A549 (cell line): ENCODE results near the gene JAZF1. TPM values are rescaled to one million over a fixed set of nuclear protein-coding genes. Genes with fewer than 3 reads are reported as not detected.

Experiments used
- ATAC-seq, 2 experiments: fragments of 200-7000 bp in 1 of 2; fragments of >200 bp in 1 of 2; cut with Nextera tagmentation in 1 of 2; cut with Tn5 transposase in 1 of 2; 3 replicates each; pipeline versions ENCODE4 v1.8.0 to v1.9.1; 2018 to 2020; ENCODE audit warnings: mild to moderate bottlenecking in 1 of 2, moderate library complexity in 1 of 2
- CTCF ChIA-PET: fragments of 300-600 bp; sonication (Branson Sonifier 250); formaldehyde crosslinking; extraction: SDS; loops from one replicate; lab custom pipeline; 2021; ENCODE audit warnings: antibody characterized with exemption, inconsistent platforms; lab: Yijun Ruan, JAX
- POLR2A ChIA-PET: fragments of 350-600 bp; formaldehyde crosslinking; extraction: SDS; loops from one replicate; lab custom pipeline; 2021; ENCODE audit warnings: antibody characterized with exemption, inconsistent platforms; lab: Yijun Ruan, JAX
- DNase-seq, 2 experiments: peaks; one replicate each; pipeline versions ENCODE4 v3.0.0 to v3.0.0-alpha.2; 2011 to 2016; ENCODE audit warnings: low read depth in 1 of 2, low spot score in 1 of 2
- FAIRE-seq: peaks from 2 replicates; lab custom pipeline; 2011; peaks lifted over from hg19 to GRCh38; lab: Jason Lieb, UNC
- H3K27ac ChIP-seq, 2 experiments: fragments of >200 bp; sonication (Bioruptor Twin); formaldehyde crosslinking; 3 replicates each; pipeline ENCODE4 v1.5.1; 2016 to 2017
- H3K4me1 ChIP-seq: fragments of >200 bp; sonication (Bioruptor Twin); formaldehyde crosslinking; 3 replicates; pipeline ENCODE4 v1.6.1; 2016
- H3K4me2 ChIP-seq: fragments of >200 bp; sonication (Bioruptor Twin); formaldehyde crosslinking; 3 replicates; pipeline ENCODE4 v1.6.1; 2016
- H3K4me3 ChIP-seq: fragments of >200 bp; sonication (Bioruptor Twin); formaldehyde crosslinking; 3 replicates; pipeline ENCODE4 v1.5.1; 2016
- H3K9me3 ChIP-seq: fragments of >200 bp; sonication (Bioruptor Twin); formaldehyde crosslinking; 3 replicates; pipeline ENCODE4 v1.6.1; 2016
- CTCF ChIP-seq: fragments of >200 bp; sonication (Bioruptor Twin); formaldehyde crosslinking; IDR thresholded peaks from 3 replicates; pipeline ENCODE4 v1.5.1; 2016
- GATA3 ChIP-seq: IDR thresholded peaks from 2 replicates; pipeline ENCODE4 v1.6.1; 2012; ENCODE audit warnings: borderline replicate concordance
- HEYL ChIP-seq: fragments of 250-450 bp; sonication (Bioruptor Pico); IDR thresholded peaks from 2 replicates; pipeline ENCODE4 v1.8.0; 2021; ENCODE audit warnings: mild to moderate bottlenecking, moderate library complexity
- JUNB ChIP-seq: fragments of >200 bp; sonication (Bioruptor Twin); formaldehyde crosslinking; IDR thresholded peaks from 2 replicates; pipeline ENCODE4 v1.6.1; 2016
- NFE2L2 ChIP-seq: fragments of 150-350 bp; conservative IDR thresholded peaks from 2 replicates; pipeline ENCODE4 v1.6.1; 2014; ENCODE audit warnings: low read length
- NPAS2 ChIP-seq: fragments of 250-450 bp; sonication (Bioruptor Pico); IDR thresholded peaks from 2 replicates; pipeline ENCODE4 v1.8.0; 2022; ENCODE audit warnings: mild to moderate bottlenecking, moderate library complexity, borderline replicate concordance
- RAD21 ChIP-seq, 2 experiments: fragments of >200 bp in 1 of 2; sonication (Bioruptor Twin) in 1 of 2; formaldehyde crosslinking in 1 of 2; IDR thresholded peaks in 1 of 2; conservative IDR thresholded peaks in 1 of 2; 2 replicates in 1 of 2; 3 replicates in 1 of 2; pipeline ENCODE4 v1.6.1; 2012 to 2018; ENCODE audit warnings: inconsistent platforms in 1 of 2
- RARB ChIP-seq: fragments of 250-450 bp; sonication (Bioruptor Pico); IDR thresholded peaks from 2 replicates; pipeline ENCODE4 v1.8.0; 2021; ENCODE audit warnings: mild to moderate bottlenecking, moderate library complexity
- SREBF2 ChIP-seq: fragments of 450-650 bp; IDR thresholded peaks from 2 replicates; pipeline ENCODE4 v1.6.1; 2014; ENCODE audit warnings: mild to moderate bottlenecking, moderate library complexity
- WGBS: methylation state at CpG from one replicate; pipeline ENCODE4 v1.1.6; 2017; ENCODE audit errors: missing lambda C conversion rate; 5-methylcytosine and 5-hydroxymethylcytosine counted together
- polyA plus RNA-seq, 4 experiments: library from polyadenylated mRNA; depleted of rRNA in 3 of 4; stranded (reverse); fragments of >200 nt; fragmentation: RNase III in 1 of 4; extraction: RNeasy Plus Mini Kit Qiagen cat#74134 plus additional on column Dnase treatment in 1 of 4; gene quantifications; 2 replicates in 3 of 4; 3 replicates in 1 of 4; pipeline ENCODE4 v1.2.3, GENCODE V29; 2011 to 2017

JAZF1 gene
- polyA plus RNA-seq, 2 of the 4 experiments (the other 2 are of a cell fraction), result 1.9 to 2.8 TPM

GRCh38 chr7:27936047-27936767, 244.4 kb downstream of the JAZF1 start:
- ATAC-seq (peak in 1 of 2 experiments; percentile 27; a peak in 1 of 6 replicates), FAIRE-seq (peak; percentile 43), DNase-seq (no peak)
- Histone ChIP-seq H3K4me2 (no peak overlapping the region), H3K4me3 (no peak overlapping the region), H3K9me3 (no peaks in the 10 kb centered on the region), H3K27ac (no peak overlapping the region), H3K4me1 (peaks cover 6% of the 10 kb centered on the region; the same call in 1 of the 3 replicates)
- CTCF ChIA-PET, result interaction anchor here (0.9 to 2.6 kb wide), 6 partner anchors 12 to 726 kb away, joined by 3 to 15 read pairs (median 3); no protein-coding TSS in a partner anchor
- no peak for TF ChIP-seq SREBF2
- POLR2A ChIA-PET, result no interaction called here
- WGBS, result 51% methylated on average over 6 of the region's 6 CpGs

- CTCF ChIA-PET, result interaction anchor here (0.7 to 2.0 kb wide), 6 partner anchors 13 to 738 kb away, joined by 3 to 7 read pairs (median 4); no protein-coding TSS in a partner anchor
- Histone ChIP-seq H3K9me3 (no peaks in the 10 kb centered on the region), H3K27ac (no peak overlapping the region), H3K4me3 (no peak overlapping the region), H3K4me2 (no peak overlapping the region), H3K4me1 (peaks cover 6% of the 10 kb centered on the region; the same call in 1 of the 3 replicates)
- WGBS, result 72% methylated on average over 3 of the region's 3 CpGs
- FAIRE-seq (no peak), DNase-seq (no peak), ATAC-seq (no peak)
- POLR2A ChIA-PET, result no interaction called here
- TF ChIP-seq NFE2L2 (no peak), RARB (CRISPR knock-in tag) (no peak), CTCF (peak; percentile 29; the same call in 1 of the 3 replicates), RAD21 (conservative IDR thresholded peaks at IDR 0.05 in 1 of 2, IDR thresholded peaks at IDR 0.05 in 1 of 2) (peak in 1 of 2 experiments; percentile 29; a peak in 1 of 5 replicates)
Measured at GRCh38 chr7:27933671-27934565, 246.7 kb downstream of the JAZF1 start.

GRCh38 chr7:27930910-27931476, 249.6 kb downstream of the JAZF1 start:
- no peak for ATAC-seq
- ChIA-PET POLR2A (no interaction called here), CTCF (no interaction called here)

More at GRCh38 chr7:27930910-27931476, 249.6 kb downstream of the JAZF1 start:
- no peak for DNase-seq
- TF ChIP-seq HEYL (CRISPR knock-in tag), result no peak
- no peak for TF ChIP-seq GATA3
- TF ChIP-seq JUNB, result no peak
- TF ChIP-seq CTCF, result no peak
- no peak for TF ChIP-seq NPAS2
- Histone ChIP-seq H3K9me3 (no peaks in the 10 kb centered on the region), H3K4me2 (no peak overlapping the region), H3K4me3 (no peak overlapping the region), H3K4me1 (no peaks in the 10 kb centered on the region), H3K27ac (no peak overlapping the region)
- no peak for FAIRE-seq
